GM08714 (cell line): ENCODE data around the gene INPP4B.

Experiments used
- H3K4me3 ChIP-seq: fragments of 200-500 bp; sonication (Bioruptor generic); 2 replicates; pipeline ENCODE4 v1.5.1; 2014; ENCODE audit warnings: mild to moderate bottlenecking, low read length, inconsistent platforms
- ZNF274 ChIP-seq: IDR thresholded peaks from 2 replicates; pipeline ENCODE4 v1.6.1; 2012; ENCODE audit warnings: mild to moderate bottlenecking, low read depth, low read length

INPP4B gene

GRCh38 chr4:142351958-142352357 lies 494.1 kb downstream of the INPP4B start:
- no peak overlapping the region for H3K4me3 ChIP-seq
- TF ChIP-seq ZNF274, result no peak

- TF ChIP-seq ZNF274, result no peak
Measured at GRCh38 chr4:142350871-142351270, 495.2 kb downstream of the INPP4B start.

GRCh38 chr4:142348613-142349021 lies 497.5 kb downstream of the INPP4B start:
- no peak for TF ChIP-seq ZNF274
- H3K4me3 ChIP-seq, result no peak overlapping the region

More at GRCh38 chr4:142350871-142351270, 495.2 kb downstream of the INPP4B start:
- no peak overlapping the region for H3K4me3 ChIP-seq

GRCh38 chr4:142347241-142347640 lies 498.9 kb downstream of the INPP4B start:
- H3K4me3 ChIP-seq, result no peak overlapping the region
- no peak for TF ChIP-seq ZNF274

GRCh38 chr4:142345924-142346323 lies 500.2 kb downstream of the INPP4B start:
- TF ChIP-seq ZNF274, result no peak
- H3K4me3 ChIP-seq, result no peak overlapping the region

- H3K4me3 ChIP-seq, result no peak overlapping the region
- no peak for TF ChIP-seq ZNF274
Measured at GRCh38 chr4:142341268-142341667, 504.8 kb downstream of the INPP4B start.

- no peak overlapping the region for H3K4me3 ChIP-seq
- no peak for TF ChIP-seq ZNF274
Measured at GRCh38 chr4:142339053-142339452, 507.0 kb downstream of the INPP4B start.

GRCh38 chr4:142336251-142336934 lies 509.7 kb downstream of the INPP4B start:
- TF ChIP-seq ZNF274, result no peak
- H3K4me3 ChIP-seq, result no peak overlapping the region

GRCh38 chr4:142334931-142335330 lies 511.2 kb downstream of the INPP4B start:
- no peak for TF ChIP-seq ZNF274
- no peak overlapping the region for H3K4me3 ChIP-seq

- H3K4me3 ChIP-seq, result no peak overlapping the region
- no peak for TF ChIP-seq ZNF274
Measured at GRCh38 chr4:142331646-142332045, 514.5 kb downstream of the INPP4B start.

- no peak for TF ChIP-seq ZNF274
- no peak overlapping the region for H3K4me3 ChIP-seq
Measured at GRCh38 chr4:142331132-142331531, 515.0 kb downstream of the INPP4B start.

- no peak overlapping the region for H3K4me3 ChIP-seq
- no peak for TF ChIP-seq ZNF274
Measured at GRCh38 chr4:142330311-142330710, 515.8 kb downstream of the INPP4B start.

- TF ChIP-seq ZNF274, result no peak
- H3K4me3 ChIP-seq, result no peak overlapping the region
Measured at GRCh38 chr4:142329313-142329712, 516.8 kb downstream of the INPP4B start.

GRCh38 chr4:142326181-142326580 lies 519.9 kb downstream of the INPP4B start:
- no peak overlapping the region for H3K4me3 ChIP-seq
- TF ChIP-seq ZNF274, result no peak

GRCh38 chr4:142324572-142324971 lies 521.5 kb downstream of the INPP4B start:
- H3K4me3 ChIP-seq, result no peak overlapping the region
- TF ChIP-seq ZNF274, result no peak

GRCh38 chr4:142322996-142323395 lies 523.1 kb downstream of the INPP4B start:
- no peak for TF ChIP-seq ZNF274
- no peak overlapping the region for H3K4me3 ChIP-seq
